HepG2 (cell line): Measurements from ENCODE around the gene SYMPK. TPM values are rescaled to one million over a fixed set of nuclear protein-coding genes. Genes with fewer than 3 reads are reported as not detected.

ENCODE experiments used
- ETV5 ChIP-seq: IDR thresholded peaks from 2 replicates; pipeline ENCODE4 v1.6.1; 2018; ENCODE audit warnings: missing biosample characterization, missing genetic modification reagents, inconsistent platforms, borderline replicate concordance
- GATAD1 ChIP-seq: IDR thresholded peaks from 2 replicates; pipeline ENCODE4 v1.6.1; 2016; ENCODE audit warnings: missing genetic modification reagents, missing compliant biosample characterization
- GATAD2A ChIP-seq: IDR thresholded peaks from 2 replicates; pipeline ENCODE4 v1.6.1; 2016
- KMT2A ChIP-seq: sonication (generic); formaldehyde crosslinking; IDR thresholded peaks from 2 replicates; pipeline ENCODE4 v1.4.0; 2020; ENCODE audit warnings: missing genetic modification reagents
- MYC ChIP-seq: sonication (generic); formaldehyde crosslinking; IDR thresholded peaks from 2 replicates; pipeline ENCODE4 v1.9.0; 2021; ENCODE audit warnings: missing genetic modification reagents, borderline replicate concordance
- PAWR ChIP-seq: sonication (generic); formaldehyde crosslinking; IDR thresholded peaks from 2 replicates; pipeline ENCODE4 v1.4.0; 2020; ENCODE audit warnings: missing genetic modification reagents, mild to moderate bottlenecking, borderline replicate concordance
- RARA ChIP-seq: IDR thresholded peaks from 2 replicates; pipeline ENCODE4 v1.6.1; 2016; ENCODE audit warnings: missing genetic modification reagents, missing compliant biosample characterization
- TARDBP ChIP-seq: sonication (generic); formaldehyde crosslinking; IDR thresholded peaks from 2 replicates; pipeline ENCODE4 v1.8.0; 2022; ENCODE audit warnings: mild to moderate bottlenecking, missing genetic modification reagents
- TEAD3 ChIP-seq: optimal IDR thresholded peaks from 2 replicates; pipeline ENCODE3; 2016; ENCODE audit warnings: borderline replicate concordance
- U2AF1 ChIP-seq: fragments of 200-400 bp; formaldehyde crosslinking; optimal IDR thresholded peaks from 2 replicates; pipeline ENCODE3; 2017; ENCODE audit warnings: mild to moderate bottlenecking, low read depth, low read length
- YY1 ChIP-seq: IDR thresholded peaks from 2 replicates; pipeline ENCODE4 v1.6.1; 2011; ENCODE audit warnings: low read length, low read depth, moderate library complexity, mild to moderate bottlenecking; ENCODE audit not compliant: insufficient read depth, insufficient replicate concordance
- ZBTB2 ChIP-seq: sonication (generic); formaldehyde crosslinking; IDR thresholded peaks from 2 replicates; pipeline ENCODE4 v1.8.0; 2022; ENCODE audit warnings: low read depth, missing genetic modification reagents
- ZMYM4 ChIP-seq: sonication (generic); formaldehyde crosslinking; IDR thresholded peaks from 2 replicates; pipeline ENCODE4 v1.8.1; 2023; ENCODE audit warnings: mild to moderate bottlenecking, missing genetic modification reagents
- ZNF616 ChIP-seq: sonication (generic); formaldehyde crosslinking; IDR thresholded peaks from 2 replicates; pipeline ENCODE4 v1.5.0; 2020; ENCODE audit warnings: low read depth, mild to moderate bottlenecking, missing genetic modification reagents
- polyA plus RNA-seq, 8 experiments: library from polyadenylated mRNA; depleted of rRNA in 3 of 8; stranded (reverse) in 7 of 8; unstranded in 1 of 8; fragments of >200 nt; fragmentation: Illumina TruSeq in 4 of 8; extraction: Trizol in 4 of 8; gene quantifications; 2 replicates each; pipeline versions ENCODE4 v1.2.1 to v1.2.3, GENCODE V29; 2011 to 2016; ENCODE audit warnings: low read depth in 4 of 8, missing spikeins in 1 of 8, mixed read lengths in 1 of 8; ENCODE audit not compliant: insufficient read depth in 1 of 8
- total RNA-seq, 5 experiments: library from RNA; depleted of rRNA; stranded (reverse); fragments of >200 nt; fragmentation: Illumina TruSeq; extraction: Trizol; gene quantifications; 2 replicates each; pipeline ENCODE4 v1.2.3, GENCODE V29; 2016; ENCODE audit warnings: low read depth in 1 of 5
- TF ChIP-seq, protein P1 (sequence below): sonication (generic); formaldehyde crosslinking; IDR thresholded peaks from 2 replicates; pipeline ENCODE4 v1.4.0; 2020; ENCODE audit warnings: missing genetic modification reagents
- TF ChIP-seq, protein P2 (sequence below): sonication (generic); formaldehyde crosslinking; IDR thresholded peaks from 2 replicates; pipeline ENCODE4 v1.4.0; 2020; ENCODE audit warnings: mild to moderate bottlenecking, missing genetic modification reagents
- TF ChIP-seq, protein P3 (sequence below), 2 experiments: sonication (generic) in 1 of 2; formaldehyde crosslinking in 1 of 2; IDR thresholded peaks; 2 replicates each; pipeline versions ENCODE4 v1.5.1 to v1.6.1; 2011 to 2020; ENCODE audit warnings: borderline replicate concordance in 1 of 2, low read depth in 1 of 2, low read length in 1 of 2, mild to moderate bottlenecking in 1 of 2, missing genetic modification reagents in 1 of 2, moderate library complexity in 1 of 2

The SYMPK gene
- total and polyA plus RNA-seq, 2 of the 13 experiments (the other 11 are each of a cell fraction or from before 2014, with no cell fraction given): 21.9 to 55.7 TPM

GRCh38 chr19:45817010-45817724, 45.8 kb downstream of the SYMPK start (continued):
- 0 out of 2 replicates have a peak, but pooled peaks have one; percentile 14 for TF ChIP-seq RARA (CRISPR knock-in tag)
- TF ChIP-seq, protein P1, sequence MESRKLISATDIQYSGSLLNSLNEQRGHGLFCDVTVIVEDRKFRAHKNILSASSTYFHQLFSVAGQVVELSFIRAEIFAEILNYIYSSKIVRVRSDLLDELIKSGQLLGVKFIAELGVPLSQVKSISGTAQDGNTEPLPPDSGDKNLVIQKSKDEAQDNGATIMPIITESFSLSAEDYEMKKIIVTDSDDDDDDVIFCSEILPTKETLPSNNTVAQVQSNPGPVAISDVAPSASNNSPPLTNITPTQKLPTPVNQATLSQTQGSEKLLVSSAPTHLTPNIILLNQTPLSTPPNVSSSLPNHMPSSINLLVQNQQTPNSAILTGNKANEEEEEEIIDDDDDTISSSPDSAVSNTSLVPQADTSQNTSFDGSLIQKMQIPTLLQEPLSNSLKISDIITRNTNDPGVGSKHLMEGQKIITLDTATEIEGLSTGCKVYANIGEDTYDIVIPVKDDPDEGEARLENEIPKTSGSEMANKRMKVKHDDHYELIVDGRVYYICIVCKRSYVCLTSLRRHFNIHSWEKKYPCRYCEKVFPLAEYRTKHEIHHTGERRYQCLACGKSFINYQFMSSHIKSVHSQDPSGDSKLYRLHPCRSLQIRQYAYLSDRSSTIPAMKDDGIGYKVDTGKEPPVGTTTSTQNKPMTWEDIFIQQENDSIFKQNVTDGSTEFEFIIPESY (CRISPR knock-in tag): peak; percentile 60
- no peak for TF ChIP-seq ZNF616
- TF ChIP-seq YY1: peak; percentile 63
- peak; percentile 52; the same call in 1 of the 2 replicates for TF ChIP-seq ZMYM4 (CRISPR knock-in tag)
- TF ChIP-seq PAWR (CRISPR knock-in tag): no peak
- TF ChIP-seq GATAD1 (CRISPR knock-in tag): 0 out of 2 replicates have a peak, but pooled peaks have one; percentile 19
- peak; percentile 78 for TF ChIP-seq TEAD3 (CRISPR knock-in tag)
- TF ChIP-seq, protein P2, sequence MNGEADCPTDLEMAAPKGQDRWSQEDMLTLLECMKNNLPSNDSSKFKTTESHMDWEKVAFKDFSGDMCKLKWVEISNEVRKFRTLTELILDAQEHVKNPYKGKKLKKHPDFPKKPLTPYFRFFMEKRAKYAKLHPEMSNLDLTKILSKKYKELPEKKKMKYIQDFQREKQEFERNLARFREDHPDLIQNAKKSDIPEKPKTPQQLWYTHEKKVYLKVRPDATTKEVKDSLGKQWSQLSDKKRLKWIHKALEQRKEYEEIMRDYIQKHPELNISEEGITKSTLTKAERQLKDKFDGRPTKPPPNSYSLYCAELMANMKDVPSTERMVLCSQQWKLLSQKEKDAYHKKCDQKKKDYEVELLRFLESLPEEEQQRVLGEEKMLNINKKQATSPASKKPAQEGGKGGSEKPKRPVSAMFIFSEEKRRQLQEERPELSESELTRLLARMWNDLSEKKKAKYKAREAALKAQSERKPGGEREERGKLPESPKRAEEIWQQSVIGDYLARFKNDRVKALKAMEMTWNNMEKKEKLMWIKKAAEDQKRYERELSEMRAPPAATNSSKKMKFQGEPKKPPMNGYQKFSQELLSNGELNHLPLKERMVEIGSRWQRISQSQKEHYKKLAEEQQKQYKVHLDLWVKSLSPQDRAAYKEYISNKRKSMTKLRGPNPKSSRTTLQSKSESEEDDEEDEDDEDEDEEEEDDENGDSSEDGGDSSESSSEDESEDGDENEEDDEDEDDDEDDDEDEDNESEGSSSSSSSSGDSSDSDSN (CRISPR knock-in tag): peak; percentile 50; the same call in 1 of the 2 replicates
- peak; percentile 29; the same call in 1 of the 2 replicates for TF ChIP-seq ETV5
- TF ChIP-seq ZBTB2: no peak
- TF ChIP-seq TARDBP (CRISPR knock-in tag): 0 out of 2 replicates have a peak, but pooled peaks have one; percentile 33
- TF ChIP-seq U2AF1: peak; percentile 47
- peak; percentile 57; the same call in 1 of the 2 replicates for TF ChIP-seq KMT2A (CRISPR knock-in tag)
- peak; percentile 52; the same call in 1 of the 2 replicates for TF ChIP-seq MYC (CRISPR knock-in tag)
- TF ChIP-seq, protein P3, sequence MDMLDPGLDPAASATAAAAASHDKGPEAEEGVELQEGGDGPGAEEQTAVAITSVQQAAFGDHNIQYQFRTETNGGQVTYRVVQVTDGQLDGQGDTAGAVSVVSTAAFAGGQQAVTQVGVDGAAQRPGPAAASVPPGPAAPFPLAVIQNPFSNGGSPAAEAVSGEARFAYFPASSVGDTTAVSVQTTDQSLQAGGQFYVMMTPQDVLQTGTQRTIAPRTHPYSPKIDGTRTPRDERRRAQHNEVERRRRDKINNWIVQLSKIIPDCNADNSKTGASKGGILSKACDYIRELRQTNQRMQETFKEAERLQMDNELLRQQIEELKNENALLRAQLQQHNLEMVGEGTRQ (IDR thresholded peaks at IDR 0.05; ENCODE audit: low read depth, low read length): no peak
- TF ChIP-seq, protein P3 (CRISPR knock-in tag; IDR thresholded peaks at IDR 0.05; ENCODE audit: borderline replicate concordance): 0 out of 2 replicates have a peak, but pooled peaks have one; percentile 71
- peak; percentile 54 for TF ChIP-seq GATAD2A (CRISPR knock-in tag)
